LNCAP (cell line): ENCODE data around the gene FBXL13.

Source experiments
- CTCF ChIP-seq: fragments of 450-650 bp; IDR thresholded peaks from 2 replicates; pipeline ENCODE4 v1.5.1; 2017; ENCODE audit warnings: mild to moderate bottlenecking

The FBXL13 gene

GRCh38 chr7:102829075-102829474 lies 245.5 kb downstream of the FBXL13 start:
- no peak for TF ChIP-seq CTCF

- TF ChIP-seq CTCF, result no peak
Measured at GRCh38 chr7:102828286-102828685, 246.3 kb downstream of the FBXL13 start.

- TF ChIP-seq CTCF, result no peak
Measured at GRCh38 chr7:102823390-102824119, 251.0 kb downstream of the FBXL13 start.

- TF ChIP-seq CTCF, result no peak
Measured at GRCh38 chr7:102821994-102822747, 252.4 kb downstream of the FBXL13 start.

- no peak for TF ChIP-seq CTCF
Measured at GRCh38 chr7:102819151-102819550, 255.4 kb downstream of the FBXL13 start.

GRCh38 chr7:102817616-102818573 lies 256.7 kb downstream of the FBXL13 start:
- TF ChIP-seq CTCF, result no peak

GRCh38 chr7:102814025-102814471 lies 260.5 kb downstream of the FBXL13 start:
- no peak for TF ChIP-seq CTCF
